AG04450 (cell line): ENCODE measurements around the gene PRDM7. TPM values are rescaled to one million over a fixed set of nuclear protein-coding genes. Genes with fewer than 3 reads are reported as not detected.
"Not testable (repeated sequence)": the region's sequence is repeated elsewhere in the genome, so short reads cannot be mapped to it uniquely, and the experiment has no call there.

Experiments
- CTCF ChIA-PET: fragments of 300-600, 350-600 bp; formaldehyde crosslinking; extraction: SDS; loops from one replicate; lab custom pipeline; 2022; ENCODE audit warnings: antibody characterized with exemption, inconsistent platforms; lab: Charles Lee
- POLR2A ChIA-PET: fragments of 350-600 bp; formaldehyde crosslinking; extraction: SDS; loops from one replicate; lab custom pipeline; 2021; ENCODE audit warnings: antibody characterized with exemption, inconsistent platforms; lab: Yijun Ruan, JAX
- DNase-seq: peaks from one replicate; pipeline ENCODE4 v3.0.0-alpha.2; 2011; ENCODE audit warnings: low read depth, low spot score
- H3K27ac ChIP-seq: one replicate; pipeline ENCODE4 v1.5.1; 2012; ENCODE audit warnings: low read depth, low read length, control low read depth
- H3K27me3 ChIP-seq: one replicate; pipeline ENCODE4 v1.6.0; 2012; ENCODE audit warnings: low read length; ENCODE audit not compliant: control insufficient read depth, insufficient read depth
- H3K4me3 ChIP-seq: 2 replicates; pipeline ENCODE4 v1.5.1; 2011; ENCODE audit warnings: mild to moderate bottlenecking, low read depth, low read length, control low read depth
- H3K9me3 ChIP-seq: 2 replicates; pipeline ENCODE4 v1.5.1; 2012; ENCODE audit warnings: low read length; ENCODE audit not compliant: control insufficient read depth, insufficient read depth
- CTCF ChIP-seq: IDR thresholded peaks from 2 replicates; pipeline ENCODE4 v1.5.1; 2011; ENCODE audit warnings: low read depth, low read length, control low read depth, inconsistent platforms
- polyA plus RNA-seq: library from polyadenylated mRNA; depleted of rRNA; stranded (reverse); fragments of >200 nt; gene quantifications from 2 replicates; pipeline ENCODE4 v1.2.3, GENCODE V29; 2011

Gene PRDM7
- polyA plus RNA-seq, 1 experiment = not detected

GRCh38 chr16:90070440-90070839 is 6.7 kb downstream of the PRDM7 start:
- POLR2A ChIA-PET = no interaction called here
- CTCF ChIA-PET = interaction anchor here (1.2 kb wide), 1 partner anchor 12 kb away, joined by 3 read pairs; no protein-coding TSS in a partner anchor

GRCh38 chr16:90061437-90061836 is 15.7 kb downstream of the PRDM7 start:
- H3K27me3 ChIP-seq = peaks cover 6% of the 10 kb centered on the region
- CTCF ChIA-PET = no interaction called here
- H3K4me3 ChIP-seq = no peak overlapping the region
- no peaks in the 10 kb centered on the region for H3K9me3 ChIP-seq
- no peak for DNase-seq
- no peak for TF ChIP-seq CTCF
- H3K27ac ChIP-seq = no peak overlapping the region
- POLR2A ChIA-PET = no interaction called here

More at GRCh38 chr16:90070440-90070839, 6.7 kb downstream of the PRDM7 start:
- no peak overlapping the region for H3K4me3 ChIP-seq
- no peak overlapping the region for H3K27ac ChIP-seq
- peaks cover 3% of the 10 kb centered on the region for H3K27me3 ChIP-seq
- no peaks in the 10 kb centered on the region for H3K9me3 ChIP-seq
- DNase-seq = no peak
- TF ChIP-seq CTCF = no peak

GRCh38 chr16:90057738-90058173 is 19.4 kb downstream of the PRDM7 start:
- ChIA-PET CTCF (no interaction called here), POLR2A (no interaction called here)
- H3K27me3 ChIP-seq = peaks cover 6% of the 10 kb centered on the region
- peak; percentile 16 for DNase-seq
- H3K4me3 ChIP-seq = no peak overlapping the region
- peaks cover 11% of the 10 kb centered on the region for H3K9me3 ChIP-seq
- H3K27ac ChIP-seq = peak overlapping the region; percentile 39
- no peak for TF ChIP-seq CTCF

- H3K27me3 ChIP-seq, POLR2A ChIA-PET, DNase-seq, CTCF ChIA-PET, H3K4me3 ChIP-seq, H3K27ac ChIP-seq: not testable (repeated sequence)
- peaks cover 11% of the 10 kb centered on the region for H3K9me3 ChIP-seq
These were observed 20.6 kb downstream of the PRDM7 start for GRCh38 chr16:90056521-90056920.

GRCh38 chr16:90055371-90055770 is 21.8 kb downstream of the PRDM7 start:
- no peak overlapping the region for H3K4me3 ChIP-seq
- no peak for DNase-seq
- ChIA-PET CTCF (no interaction called here), POLR2A (no interaction called here)
- H3K27ac ChIP-seq = no peak overlapping the region
- peaks cover 2% of the 10 kb centered on the region for H3K27me3 ChIP-seq
- no peak for TF ChIP-seq CTCF
- H3K9me3 ChIP-seq = peaks cover 11% of the 10 kb centered on the region
